ENCODE data around the gene CD22.

DNA sequence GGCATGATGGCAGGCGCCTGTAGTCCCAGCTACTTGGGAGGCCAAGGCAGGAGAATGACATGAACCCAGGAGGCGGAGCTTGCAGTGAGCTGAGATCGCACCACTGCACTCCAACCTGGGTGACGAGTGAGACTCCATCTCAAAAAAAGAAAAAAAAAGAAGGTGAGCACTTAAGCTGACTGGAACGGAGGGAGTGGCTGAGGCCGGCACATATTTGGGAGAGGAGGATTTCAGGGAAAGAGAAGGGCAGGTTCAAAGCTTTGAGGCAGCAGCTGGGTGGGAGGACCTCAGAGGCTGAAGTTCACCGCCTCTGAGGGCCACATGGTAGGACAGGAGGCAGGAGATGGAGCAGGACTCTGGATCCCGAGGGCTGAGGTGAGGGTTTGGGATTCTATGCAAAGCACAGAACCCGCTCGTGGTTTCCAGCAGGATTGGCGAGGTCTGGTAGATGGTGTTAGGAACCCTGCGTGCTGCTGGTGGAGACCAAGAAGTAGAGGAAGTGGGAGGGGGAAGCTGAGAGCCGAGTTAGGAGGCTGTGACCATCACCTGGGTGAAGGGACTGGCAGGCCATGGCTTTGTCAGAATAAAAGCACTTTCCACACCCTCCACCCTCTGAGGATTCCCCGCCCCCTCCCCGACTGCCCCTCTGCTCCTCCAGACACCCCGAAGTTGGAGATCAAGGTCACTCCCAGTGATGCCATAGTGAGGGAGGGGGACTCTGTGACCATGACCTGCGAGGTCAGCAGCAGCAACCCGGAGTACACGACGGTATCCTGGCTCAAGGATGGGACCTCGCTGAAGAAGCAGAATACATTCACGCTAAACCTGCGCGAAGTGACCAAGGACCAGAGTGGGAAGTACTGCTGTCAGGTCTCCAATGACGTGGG, 8.4 kb downstream of the CD22 start:
- TF ChIP-seq, protein P1, sequence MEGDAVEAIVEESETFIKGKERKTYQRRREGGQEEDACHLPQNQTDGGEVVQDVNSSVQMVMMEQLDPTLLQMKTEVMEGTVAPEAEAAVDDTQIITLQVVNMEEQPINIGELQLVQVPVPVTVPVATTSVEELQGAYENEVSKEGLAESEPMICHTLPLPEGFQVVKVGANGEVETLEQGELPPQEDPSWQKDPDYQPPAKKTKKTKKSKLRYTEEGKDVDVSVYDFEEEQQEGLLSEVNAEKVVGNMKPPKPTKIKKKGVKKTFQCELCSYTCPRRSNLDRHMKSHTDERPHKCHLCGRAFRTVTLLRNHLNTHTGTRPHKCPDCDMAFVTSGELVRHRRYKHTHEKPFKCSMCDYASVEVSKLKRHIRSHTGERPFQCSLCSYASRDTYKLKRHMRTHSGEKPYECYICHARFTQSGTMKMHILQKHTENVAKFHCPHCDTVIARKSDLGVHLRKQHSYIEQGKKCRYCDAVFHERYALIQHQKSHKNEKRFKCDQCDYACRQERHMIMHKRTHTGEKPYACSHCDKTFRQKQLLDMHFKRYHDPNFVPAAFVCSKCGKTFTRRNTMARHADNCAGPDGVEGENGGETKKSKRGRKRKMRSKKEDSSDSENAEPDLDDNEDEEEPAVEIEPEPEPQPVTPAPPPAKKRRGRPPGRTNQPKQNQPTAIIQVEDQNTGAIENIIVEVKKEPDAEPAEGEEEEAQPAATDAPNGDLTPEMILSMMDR (IDR thresholded peaks at IDR 0.05): no peak
- TF ChIP-seq EZH2 (IDR thresholded peaks at IDR 0.05; ENCODE audit: borderline replicate concordance, insufficient read depth, low read depth, low read length, poor library complexity, severe bottlenecking): no peak
